Upper lobe of right lung (tissue), 1 donor: Measurements from ENCODE around the gene SNCA. TPM values are rescaled to one million over a fixed set of nuclear protein-coding genes. Genes with fewer than 3 reads are reported as not detected.

Source experiments
- ATAC-seq: fragments of 200-7000 bp; cut with Tn5 transposase; one replicate; pipeline ENCODE4 v1.9.1; 2020; ENCODE audit warnings: mild to moderate bottlenecking, moderate library complexity
- DNase-seq: peaks from one replicate; pipeline ENCODE4 v3.0.0-alpha.2; 2020
- H3K27ac ChIP-seq: fragments of 200-600 bp; one replicate; pipeline ENCODE4 v1.8.0; 2022
- H3K27me3 ChIP-seq: fragments of 200-600 bp; one replicate; pipeline ENCODE4 v1.8.0; 2022; ENCODE audit warnings: mild to moderate bottlenecking
- H3K36me3 ChIP-seq: fragments of 200-600 bp; one replicate; pipeline ENCODE4 v1.8.0; 2022
- H3K4me1 ChIP-seq: fragments of 200-600 bp; one replicate; pipeline ENCODE4 v1.8.0; 2022
- H3K4me3 ChIP-seq: fragments of 200-600 bp; one replicate; pipeline ENCODE4 v1.8.0; 2022; ENCODE audit warnings: mild to moderate bottlenecking
- H3K9me3 ChIP-seq: fragments of 200-600 bp; one replicate; pipeline ENCODE4 v1.8.0; 2022
- intact Hi-C: fragments of 100-400 bp; cut with DNase I; formaldehyde crosslinking; loops from one replicate; pipeline ENCODE4 v1.11.0; 2022
- total RNA-seq: library from RNA; stranded (reverse); fragmentation: NEBNext Ultra II Directional; extraction: Animal tissue kit (Norgen Biotek cat#: 25700); gene quantifications from one replicate; pipeline ENCODE4 v1.2.1, GENCODE V29; 2021
- TF ChIP-seq, protein P1 (sequence below): fragments of 200-600 bp; IDR thresholded peaks from one replicate; pipeline ENCODE4 v1.8.0; 2022; ENCODE audit warnings: antibody characterized with exemption
- donor health status: DM: no; HTN: yes; CAD: no; lungs with severe emphysema.

The SNCA gene
- total RNA-seq, 1 donor from 2014 or later, result 12.1 TPM

DNA sequence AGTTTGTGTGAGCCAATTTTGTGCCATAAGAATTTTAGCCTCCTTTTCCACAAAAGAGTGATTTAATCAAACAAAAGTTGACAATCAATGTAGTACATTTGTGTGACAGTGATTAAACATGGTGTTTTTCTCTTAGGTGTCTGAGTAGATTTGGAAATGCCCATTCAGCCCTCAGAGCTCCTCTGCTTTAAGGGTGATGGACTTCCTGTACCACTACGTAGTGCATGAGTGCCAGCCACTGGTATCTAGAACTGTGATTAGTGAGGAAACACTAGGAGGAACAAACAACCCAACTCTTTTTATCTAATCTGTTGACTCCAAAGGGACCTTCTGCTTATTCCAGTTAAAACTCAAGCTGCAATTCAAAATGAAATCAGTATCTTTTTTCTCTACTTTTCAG, 151.7 kb downstream of the SNCA start:
- no peaks in the 10 kb centered on the region for H3K27me3 ChIP-seq
- H3K4me3 ChIP-seq, result no peak overlapping the region
- ATAC-seq (no peak), DNase-seq (no peak)
- H3K27ac ChIP-seq, result no peak overlapping the region
- H3K36me3 ChIP-seq, result no peaks in the 10 kb centered on the region
- intact Hi-C loops, result no loop called here
- TF ChIP-seq, protein P1, sequence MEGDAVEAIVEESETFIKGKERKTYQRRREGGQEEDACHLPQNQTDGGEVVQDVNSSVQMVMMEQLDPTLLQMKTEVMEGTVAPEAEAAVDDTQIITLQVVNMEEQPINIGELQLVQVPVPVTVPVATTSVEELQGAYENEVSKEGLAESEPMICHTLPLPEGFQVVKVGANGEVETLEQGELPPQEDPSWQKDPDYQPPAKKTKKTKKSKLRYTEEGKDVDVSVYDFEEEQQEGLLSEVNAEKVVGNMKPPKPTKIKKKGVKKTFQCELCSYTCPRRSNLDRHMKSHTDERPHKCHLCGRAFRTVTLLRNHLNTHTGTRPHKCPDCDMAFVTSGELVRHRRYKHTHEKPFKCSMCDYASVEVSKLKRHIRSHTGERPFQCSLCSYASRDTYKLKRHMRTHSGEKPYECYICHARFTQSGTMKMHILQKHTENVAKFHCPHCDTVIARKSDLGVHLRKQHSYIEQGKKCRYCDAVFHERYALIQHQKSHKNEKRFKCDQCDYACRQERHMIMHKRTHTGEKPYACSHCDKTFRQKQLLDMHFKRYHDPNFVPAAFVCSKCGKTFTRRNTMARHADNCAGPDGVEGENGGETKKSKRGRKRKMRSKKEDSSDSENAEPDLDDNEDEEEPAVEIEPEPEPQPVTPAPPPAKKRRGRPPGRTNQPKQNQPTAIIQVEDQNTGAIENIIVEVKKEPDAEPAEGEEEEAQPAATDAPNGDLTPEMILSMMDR, result no peak
- no peaks in the 10 kb centered on the region for H3K9me3 ChIP-seq
- H3K4me1 ChIP-seq, result no peaks in the 10 kb centered on the region

DNA sequence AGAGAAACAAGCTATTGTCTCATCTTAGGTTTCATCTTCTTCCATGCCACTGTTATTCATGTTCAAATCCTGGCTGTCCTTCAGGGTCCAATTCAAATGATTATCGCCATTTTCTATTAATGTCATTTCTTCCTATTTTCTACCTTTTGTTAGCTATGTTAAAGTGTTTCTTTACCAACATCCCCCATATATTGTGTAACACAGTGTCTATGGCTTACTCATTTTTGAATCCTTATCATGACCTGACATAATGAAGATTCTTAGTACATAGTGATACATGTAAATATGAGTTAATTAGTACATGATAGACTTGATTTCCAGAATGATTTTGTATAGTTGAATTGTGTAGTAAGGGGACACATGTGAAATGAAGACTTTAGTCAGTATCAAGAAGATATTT, 152.4 kb downstream of the SNCA start:
- ATAC-seq (no peak), DNase-seq (no peak)
- TF ChIP-seq, protein P1, result no peak
- Histone ChIP-seq H3K4me1 (no peaks in the 10 kb centered on the region), H3K27ac (no peak overlapping the region), H3K9me3 (no peaks in the 10 kb centered on the region), H3K36me3 (no peaks in the 10 kb centered on the region), H3K27me3 (no peaks in the 10 kb centered on the region), H3K4me3 (no peak overlapping the region)
- intact Hi-C loops, result no loop called here

DNA sequence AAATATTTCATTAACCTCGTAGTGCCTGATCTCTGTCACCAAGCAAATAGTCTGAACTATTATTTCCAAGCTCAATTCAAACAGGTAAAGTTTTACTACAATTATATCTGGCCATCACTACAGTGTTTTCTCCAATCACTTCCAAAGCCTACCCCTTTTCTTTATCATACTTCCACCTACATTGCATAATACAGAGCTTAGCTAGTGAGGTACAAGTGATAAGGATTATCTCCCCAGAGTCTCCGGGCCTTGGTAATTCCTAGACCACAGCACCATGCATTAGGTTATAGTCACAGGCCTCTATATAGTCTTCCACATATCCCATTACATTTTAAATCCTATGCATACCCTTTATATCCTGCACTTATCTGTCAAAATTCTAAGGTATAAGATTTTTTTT, 154.2 kb downstream of the SNCA start:
- Histone ChIP-seq H3K9me3 (no peaks in the 10 kb centered on the region), H3K36me3 (no peaks in the 10 kb centered on the region), H3K4me3 (no peak overlapping the region), H3K27ac (no peak overlapping the region), H3K4me1 (no peaks in the 10 kb centered on the region), H3K27me3 (no peaks in the 10 kb centered on the region)
- TF ChIP-seq, protein P1, result no peak
- intact Hi-C loops, result no loop called here
- ATAC-seq, result no peak
- DNase-seq, result no peak

DNA sequence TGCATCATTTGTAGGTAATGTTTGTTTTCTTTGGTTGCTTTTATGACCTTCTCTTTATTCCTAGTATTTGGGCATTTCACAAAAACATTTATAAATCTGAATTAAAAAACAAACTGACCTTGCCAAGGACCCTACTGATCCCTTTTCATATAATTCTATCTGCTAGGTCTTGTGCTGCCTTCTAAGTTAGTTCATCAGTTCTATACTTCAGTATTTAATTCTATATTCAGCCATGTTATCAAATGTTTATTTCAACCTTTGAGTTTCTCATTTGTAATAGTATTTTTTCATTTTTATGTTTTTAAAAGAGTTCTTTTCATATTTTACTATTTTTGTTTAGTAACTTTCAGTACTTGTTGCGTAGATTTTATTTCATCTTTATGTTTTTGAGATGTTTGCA, 155.3 kb downstream of the SNCA start:
- ATAC-seq (no peak), DNase-seq (no peak)
- Histone ChIP-seq H3K4me3 (no peak overlapping the region), H3K27ac (no peak overlapping the region), H3K4me1 (no peaks in the 10 kb centered on the region), H3K9me3 (no peaks in the 10 kb centered on the region), H3K27me3 (no peaks in the 10 kb centered on the region), H3K36me3 (no peaks in the 10 kb centered on the region)
- intact Hi-C loops, result no loop called here
- TF ChIP-seq, protein P1, result no peak

DNA sequence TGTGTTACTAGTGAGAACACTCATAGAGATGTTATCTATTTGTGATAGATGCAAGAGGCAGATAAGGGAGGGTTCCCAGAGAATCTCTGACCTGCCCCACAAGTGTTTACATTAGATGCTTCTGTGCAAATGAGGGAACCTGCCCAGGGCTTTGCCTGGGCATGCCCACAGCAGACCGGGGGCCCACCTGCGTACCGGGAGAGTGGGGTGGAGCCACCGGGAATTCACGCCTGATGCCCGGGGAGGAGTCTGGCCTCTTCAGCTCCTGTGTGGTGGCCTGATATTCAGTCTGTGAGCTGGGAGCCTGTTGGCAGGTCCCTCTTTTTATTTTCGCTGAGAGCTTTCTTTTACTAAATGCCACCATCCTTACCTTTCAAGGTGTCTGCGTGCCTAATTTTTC, 155.7 kb downstream of the SNCA start:
- DNase-seq (no peak), ATAC-seq (no peak)
- intact Hi-C loops, result no loop called here
- Histone ChIP-seq H3K36me3 (no peaks in the 10 kb centered on the region), H3K4me1 (no peaks in the 10 kb centered on the region), H3K27me3 (no peaks in the 10 kb centered on the region), H3K27ac (no peak overlapping the region), H3K9me3 (no peaks in the 10 kb centered on the region), H3K4me3 (no peak overlapping the region)
- TF ChIP-seq, protein P1, result no peak

DNA sequence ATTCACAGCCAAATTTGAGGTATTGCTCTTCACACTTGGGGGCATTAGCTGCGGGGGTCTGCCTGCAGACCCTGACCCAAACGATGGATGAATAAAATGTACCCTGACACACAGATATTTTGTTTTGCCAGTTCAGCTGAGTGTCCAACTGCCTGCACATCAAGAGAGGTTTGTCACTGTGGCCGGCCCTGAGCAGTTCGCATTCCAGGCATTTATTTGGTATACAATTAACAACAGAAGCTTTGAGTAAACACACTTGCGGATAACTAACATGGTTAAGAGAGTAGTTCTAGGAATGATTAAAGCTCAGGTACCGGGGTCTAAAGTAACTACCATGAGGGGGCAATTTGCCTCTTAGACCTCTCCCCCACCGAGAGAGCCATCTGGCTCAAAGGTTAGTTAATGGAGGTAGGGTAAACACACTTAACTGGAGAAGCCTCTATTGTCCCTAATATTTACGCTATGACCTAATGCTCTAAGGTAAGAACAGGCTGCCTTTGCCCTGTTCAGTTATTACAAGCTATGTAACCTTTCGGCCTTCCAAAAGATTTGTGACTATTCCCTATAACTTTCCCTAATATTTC, 162.0 kb downstream of the SNCA start:
- H3K4me1 ChIP-seq, result no peaks in the 10 kb centered on the region
- ATAC-seq (no peak), DNase-seq (no peak)
- no peaks in the 10 kb centered on the region for H3K27me3 ChIP-seq
- no peaks in the 10 kb centered on the region for H3K9me3 ChIP-seq
- no peak overlapping the region for H3K27ac ChIP-seq
- TF ChIP-seq, protein P1, result no peak
- no peaks in the 10 kb centered on the region for H3K36me3 ChIP-seq
- intact Hi-C loops, result no loop called here
- no peak overlapping the region for H3K4me3 ChIP-seq
